Gastrocnemius medialis (tissue), 4 donors: ENCODE measurements around the gene CD48.

Experiments used
- CTCF ChIP-seq, 5 experiments: fragments of 450-650 bp in 3 of 5; fragments of 200-600 bp in 2 of 5; sonication (generic) in 2 of 5; IDR thresholded peaks in 4 of 5; conservative IDR thresholded peaks in 1 of 5; 1 replicate in 4 of 5; 2 replicates in 1 of 5; pipeline ENCODE4 v1.5.1; 2016 to 2019; ENCODE audit warnings: antibody characterized with exemption in 5 of 5, mild to moderate bottlenecking in 3 of 5, moderate library complexity in 3 of 5
- POLR2A ChIP-seq, 2 donors: fragments of 450-650 bp; IDR thresholded peaks; one replicate each; pipeline ENCODE4 v1.6.1; 2017; ENCODE audit warnings: antibody characterized with exemption in 2 of 2, mild to moderate bottlenecking in 2 of 2, moderate library complexity in 2 of 2

DNA sequence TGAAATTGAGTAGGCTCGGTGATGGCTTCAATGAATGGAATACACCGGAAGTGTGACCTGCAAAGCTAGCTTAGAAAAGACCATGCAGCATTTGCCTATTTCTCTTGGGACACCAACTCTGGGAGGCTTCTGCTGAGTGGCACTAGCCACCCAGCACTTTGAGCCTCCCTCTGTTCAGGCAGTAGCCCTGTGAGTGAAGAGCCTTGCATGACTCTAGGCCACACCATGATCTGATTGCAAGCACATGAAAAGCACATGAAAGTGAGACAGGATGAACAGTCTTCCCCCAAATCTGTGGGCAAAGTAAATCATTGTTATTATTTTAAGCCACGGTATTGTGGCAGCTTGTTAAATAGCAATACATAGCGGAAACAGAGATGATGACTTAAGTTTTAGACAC lies 2.8 kb downstream of the CD48 start:
- TF ChIP-seq POLR2A (IDR thresholded peaks at IDR 0.05) (no peak), CTCF (IDR thresholded peaks at IDR 0.05 in 4 of 5, conservative IDR thresholded peaks at IDR 0.05 in 1 of 5) (no peak)
